ENCODE measurements around the gene HMGN5.
A peak's percentile ranks its signal among the peaks of the same experiment; 100 is the strongest.

HMGN5 gene, protein sequence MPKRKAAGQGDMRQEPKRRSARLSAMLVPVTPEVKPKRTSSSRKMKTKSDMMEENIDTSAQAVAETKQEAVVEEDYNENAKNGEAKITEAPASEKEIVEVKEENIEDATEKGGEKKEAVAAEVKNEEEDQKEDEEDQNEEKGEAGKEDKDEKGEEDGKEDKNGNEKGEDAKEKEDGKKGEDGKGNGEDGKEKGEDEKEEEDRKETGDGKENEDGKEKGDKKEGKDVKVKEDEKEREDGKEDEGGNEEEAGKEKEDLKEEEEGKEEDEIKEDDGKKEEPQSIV

DNA sequence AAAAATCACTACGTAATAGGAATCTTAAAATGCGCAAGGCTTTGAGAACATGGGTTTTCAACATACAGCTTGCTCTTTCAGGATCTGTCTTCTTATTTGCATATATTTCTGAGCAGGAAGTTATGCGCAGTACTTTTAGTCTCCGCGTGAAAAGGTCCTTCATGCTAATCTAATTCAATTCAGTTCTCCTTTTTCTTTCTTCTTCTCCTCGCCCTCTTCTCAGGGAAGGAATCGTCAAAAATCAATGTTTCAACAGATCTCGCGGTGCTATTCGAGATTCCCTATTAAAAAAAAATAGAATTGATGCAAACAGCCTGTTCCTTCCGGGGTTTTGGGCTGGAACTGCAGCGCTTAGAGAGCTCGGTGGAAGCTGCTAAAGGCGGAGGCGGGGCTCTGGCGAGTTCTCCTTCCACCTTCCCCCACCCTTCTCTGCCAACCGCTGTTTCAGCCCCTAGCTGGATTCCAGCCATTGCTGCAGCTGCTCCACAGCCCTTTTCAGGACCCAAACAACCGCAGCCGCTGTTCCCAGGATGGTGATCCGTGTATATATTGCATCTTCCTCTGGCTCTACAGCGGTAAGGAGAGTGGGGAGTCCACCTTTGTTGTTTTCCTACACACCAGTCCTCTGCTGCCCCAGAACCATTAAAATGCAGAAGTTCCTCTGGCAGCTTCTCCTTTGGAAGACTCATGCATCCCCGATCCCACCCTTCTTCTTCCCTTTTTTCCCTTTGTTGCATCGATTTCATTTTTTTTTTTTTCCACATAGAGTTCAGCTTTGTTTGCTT lies at the start of gene HMGN5, which contains the start of gene SH3BGRL:
Gene HMGN5 (minus strand): TSS at position 243 of the 785 bp plus-strand sequence. CDS start 80,364 bp downstream, outside the sequence.
Gene SH3BGRL (plus strand): TSS at position 432 of the 785 bp plus-strand sequence. CDS start 99 bp downstream, at position 531.
- Mint-ChIP-seq H3K27me3 (no peaks in the 10 kb centered on the region), H3K27ac (peak within 1 kb of the TSS; percentile 92 to 99), H3K4me3 (peak within 1 kb of the TSS; percentile 93 to 98), H3K4me1 (peaks cover 27% of the 10 kb centered on the region), H3K9me3 (no peaks in the 10 kb centered on the region)
- DNase-seq = peak; percentile 51 to 65
- peak; percentile 99 for ATAC-seq

- no peaks in the 10 kb centered on the region for H3K4me1 Mint-ChIP-seq
- H3K4me3 Mint-ChIP-seq = no peak overlapping the region
- peaks cover 2 to 8% of the 10 kb centered on the region in 2 donors for H3K9me3 Mint-ChIP-seq
- no peak overlapping the region for H3K27ac Mint-ChIP-seq
- DNase-seq (no peak), ATAC-seq (no peak)
- no peaks in the 10 kb centered on the region for H3K27me3 Mint-ChIP-seq
Observed at GRCh38 chrX:81241753-81242152, 40.0 kb upstream of the HMGN5 start.

DNA sequence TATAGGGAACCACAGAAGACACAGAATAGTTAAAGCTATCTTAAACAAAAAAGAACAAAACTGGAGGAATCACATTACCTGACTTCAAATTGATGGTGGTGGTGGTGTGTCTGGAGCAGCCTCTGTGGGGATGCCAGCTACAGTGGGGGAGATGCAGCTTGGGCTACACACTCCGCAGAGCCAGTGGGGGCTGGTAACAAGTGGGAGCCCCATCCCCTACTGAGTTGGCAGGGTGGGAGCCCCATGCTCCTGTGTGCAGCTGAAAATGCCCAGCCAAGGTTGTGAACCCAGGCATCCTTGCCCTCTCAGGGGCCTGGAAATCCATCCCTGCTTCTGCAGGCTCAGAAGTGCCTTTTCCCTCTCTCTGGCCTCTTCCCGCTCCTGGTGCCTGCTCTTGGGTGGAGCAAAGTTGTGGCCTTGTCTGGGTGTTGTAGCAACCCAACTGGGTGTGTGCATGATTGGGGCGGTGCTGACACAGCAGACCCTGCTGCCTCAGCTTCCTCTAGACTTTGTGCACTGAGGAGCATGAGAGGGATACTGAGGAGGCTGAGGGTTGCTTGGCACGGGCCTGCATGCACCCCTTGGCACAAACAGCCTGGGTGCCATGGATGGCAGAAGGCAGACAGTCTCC lies 39.1 kb upstream of the HMGN5 start:
- H3K4me1 Mint-ChIP-seq = no peaks in the 10 kb centered on the region
- H3K9me3 Mint-ChIP-seq = peaks cover 3 to 8% of the 10 kb centered on the region in 2 donors
- DNase-seq (no peak), ATAC-seq (no peak)
- no peak overlapping the region for H3K4me3 Mint-ChIP-seq
- H3K27me3 Mint-ChIP-seq = no peaks in the 10 kb centered on the region
- H3K27ac Mint-ChIP-seq = no peak overlapping the region

GRCh38 chrX:81238166-81238565 lies 36.5 kb upstream of the HMGN5 start:
- Mint-ChIP-seq H3K27me3 (no peaks in the 10 kb centered on the region), H3K9me3 (peaks cover 3 to 8% of the 10 kb centered on the region in 2 donors), H3K27ac (no peak overlapping the region), H3K4me1 (no peaks in the 10 kb centered on the region), H3K4me3 (no peak overlapping the region)
- DNase-seq (no peak), ATAC-seq (no peak)

DNA sequence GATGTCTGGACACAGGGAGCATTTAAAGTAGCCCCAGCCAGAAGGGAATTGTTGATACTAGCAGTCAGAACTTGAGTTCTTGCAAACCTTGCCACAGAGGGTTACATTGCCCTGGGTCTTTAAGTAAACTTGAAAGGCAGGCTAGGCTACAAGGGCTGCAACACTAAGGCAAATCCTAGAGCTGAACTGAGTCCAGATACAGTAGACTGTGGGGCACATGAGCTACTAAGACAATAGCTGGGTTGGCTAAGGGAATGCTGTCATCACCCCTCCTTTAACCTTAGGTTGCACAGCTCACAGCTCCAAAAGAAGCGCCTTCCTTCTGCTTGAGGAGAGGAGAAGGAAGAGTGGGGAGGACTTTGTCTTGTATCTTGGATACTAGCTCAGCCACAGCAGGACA lies 35.8 kb upstream of the HMGN5 start:
- Mint-ChIP-seq H3K9me3 (peaks cover 3 to 8% of the 10 kb centered on the region in 2 donors), H3K4me1 (peaks cover 2% of the 10 kb centered on the region), H3K27ac (no peak overlapping the region), H3K4me3 (no peak overlapping the region), H3K27me3 (no peaks in the 10 kb centered on the region)
- no peak for ATAC-seq
- no peak for DNase-seq

GRCh38 chrX:81232218-81232617 lies 30.5 kb upstream of the HMGN5 start:
- H3K9me3 Mint-ChIP-seq = peaks cover 0 to 3% of the 10 kb centered on the region in 2 donors
- H3K27me3 Mint-ChIP-seq = no peaks in the 10 kb centered on the region
- H3K4me1 Mint-ChIP-seq = peaks cover 4% of the 10 kb centered on the region
- no peak overlapping the region for H3K27ac Mint-ChIP-seq
- DNase-seq (no peak), ATAC-seq (no peak)
- H3K4me3 Mint-ChIP-seq = no peak overlapping the region

DNA sequence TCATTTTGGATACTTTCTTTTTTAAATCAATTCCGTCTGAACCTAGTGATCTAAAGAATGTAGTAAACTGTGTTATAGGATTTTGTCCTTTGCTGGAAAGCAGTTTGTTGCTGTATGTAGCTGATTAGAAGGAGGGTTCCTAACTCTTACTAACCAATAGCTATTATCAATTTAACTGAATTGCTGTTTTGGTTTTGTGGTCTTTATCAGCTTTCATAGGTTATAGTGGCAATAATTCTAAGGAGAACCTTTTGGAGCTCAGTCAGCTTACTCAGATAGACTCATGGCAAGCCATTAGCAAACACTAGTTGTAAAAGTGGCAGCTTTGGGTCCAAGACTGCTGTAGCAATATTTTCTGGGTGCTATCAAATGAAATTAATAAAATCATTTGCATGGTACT lies 29.8 kb upstream of the HMGN5 start:
- ATAC-seq (no peak), DNase-seq (no peak)
- Mint-ChIP-seq H3K4me1 (peaks cover 4% of the 10 kb centered on the region), H3K9me3 (no peaks in the 10 kb centered on the region), H3K4me3 (no peak overlapping the region), H3K27ac (no peak overlapping the region), H3K27me3 (no peaks in the 10 kb centered on the region)

GRCh38 chrX:81229901-81230300 lies 28.2 kb upstream of the HMGN5 start:
- ATAC-seq = no peak
- Mint-ChIP-seq H3K27me3 (no peaks in the 10 kb centered on the region), H3K27ac (no peak overlapping the region), H3K4me1 (peaks cover 4% of the 10 kb centered on the region), H3K9me3 (no peaks in the 10 kb centered on the region), H3K4me3 (no peak overlapping the region)
- DNase-seq = no peak

GRCh38 chrX:81229229-81229628 lies 27.5 kb upstream of the HMGN5 start:
- Mint-ChIP-seq H3K27ac (peak overlapping the region in 1 of 2 donors; percentile 72), H3K27me3 (no peaks in the 10 kb centered on the region), H3K9me3 (no peaks in the 10 kb centered on the region), H3K4me1 (peaks cover 4% of the 10 kb centered on the region), H3K4me3 (no peak overlapping the region)
- ATAC-seq (no peak), DNase-seq (no peak)

GRCh38 chrX:81215685-81216084 lies 14.0 kb upstream of the HMGN5 start:
- no peak overlapping the region for H3K4me3 Mint-ChIP-seq
- no peak for ATAC-seq
- H3K9me3 Mint-ChIP-seq = no peaks in the 10 kb centered on the region
- H3K27me3 Mint-ChIP-seq = no peaks in the 10 kb centered on the region
- no peak overlapping the region for H3K27ac Mint-ChIP-seq
- DNase-seq = no peak
- H3K4me1 Mint-ChIP-seq = peaks cover 25% of the 10 kb centered on the region

- no peak overlapping the region for H3K4me3 Mint-ChIP-seq
- DNase-seq = no peak
- H3K4me1 Mint-ChIP-seq = peaks cover 21% of the 10 kb centered on the region
- H3K9me3 Mint-ChIP-seq = no peaks in the 10 kb centered on the region
- H3K27ac Mint-ChIP-seq = no peak overlapping the region
- ATAC-seq = no peak
- H3K27me3 Mint-ChIP-seq = no peaks in the 10 kb centered on the region
Observed at GRCh38 chrX:81208916-81209315, 7.2 kb upstream of the HMGN5 start.

- H3K4me1 Mint-ChIP-seq = peaks cover 18% of the 10 kb centered on the region
- no peaks in the 10 kb centered on the region for H3K9me3 Mint-ChIP-seq
- ATAC-seq = no peak
- H3K4me3 Mint-ChIP-seq = no peak overlapping the region
- no peak overlapping the region for H3K27ac Mint-ChIP-seq
- DNase-seq = no peak
- H3K27me3 Mint-ChIP-seq = no peaks in the 10 kb centered on the region
Observed at GRCh38 chrX:81206476-81206875, 4.8 kb upstream of the HMGN5 start.

- DNase-seq = no peak
- Mint-ChIP-seq H3K9me3 (no peaks in the 10 kb centered on the region), H3K4me3 (no peak overlapping the region), H3K4me1 (peaks cover 27% of the 10 kb centered on the region), H3K27me3 (no peaks in the 10 kb centered on the region), H3K27ac (no peak overlapping the region)
- no peak for ATAC-seq
Observed at GRCh38 chrX:81205551-81205950, 3.8 kb upstream of the HMGN5 start.

- no peak for ATAC-seq
Observed at GRCh38 chrX:81202943-81203342, 1.2 kb upstream of the HMGN5 start.

DNA sequence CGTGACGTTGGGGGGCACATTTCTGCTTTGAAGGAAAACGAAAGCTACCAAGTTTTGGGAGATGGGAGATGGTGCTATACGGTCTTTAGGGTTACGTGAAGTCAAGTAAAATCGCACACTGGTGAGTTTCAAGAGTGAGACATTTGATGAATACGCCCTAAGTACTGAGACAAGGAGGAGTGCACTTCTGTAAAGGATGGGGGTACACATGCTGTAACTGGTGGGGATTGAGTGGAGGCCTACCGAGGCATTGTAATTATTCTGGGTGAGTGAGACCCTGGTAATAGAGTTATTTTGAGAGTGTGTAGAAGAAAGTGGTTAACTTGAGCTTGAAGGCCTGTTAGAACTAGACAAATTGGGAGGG lies 725 bp upstream of the HMGN5 start:
- peak overlapping the region; percentile 93 to 98 for H3K4me3 Mint-ChIP-seq
- no peaks in the 10 kb centered on the region for H3K27me3 Mint-ChIP-seq
- peaks cover 27% of the 10 kb centered on the region for H3K4me1 Mint-ChIP-seq
- ATAC-seq (peak; percentile 43), DNase-seq (no peak)
- peak overlapping the region; percentile 92 to 99 for H3K27ac Mint-ChIP-seq
- H3K9me3 Mint-ChIP-seq = no peaks in the 10 kb centered on the region

More at GRCh38 chrX:81202943-81203342, 1.2 kb upstream of the HMGN5 start:
- DNase-seq = no peak
- Mint-ChIP-seq H3K4me1 (peaks cover 27% of the 10 kb centered on the region), H3K9me3 (no peaks in the 10 kb centered on the region), H3K27me3 (no peaks in the 10 kb centered on the region), H3K4me3 (peak overlapping the region; percentile 93 to 98), H3K27ac (peak overlapping the region; percentile 63 to 99)

DNA sequence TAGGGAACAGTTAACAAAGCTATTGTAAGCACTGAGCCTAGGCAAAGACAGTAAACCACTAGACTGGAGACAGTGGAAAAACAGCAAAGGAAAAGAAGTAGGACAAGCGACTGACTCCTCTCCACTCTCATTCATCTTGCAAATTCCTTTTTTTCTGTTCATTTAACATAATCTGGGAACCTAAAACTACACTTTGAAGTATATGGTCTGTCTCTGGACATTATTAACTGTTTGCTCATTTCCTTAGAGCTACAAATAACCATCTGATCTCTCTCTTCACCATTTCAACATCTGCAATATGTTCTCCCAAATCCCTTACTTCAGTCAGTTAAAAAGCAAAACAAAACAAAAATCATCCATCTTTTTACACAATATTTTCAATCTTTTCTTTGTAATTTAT lies 642 bp downstream of the HMGN5 start:
- Mint-ChIP-seq H3K4me3 (peak overlapping the region; percentile 93 to 98), H3K27me3 (no peaks in the 10 kb centered on the region), H3K9me3 (no peaks in the 10 kb centered on the region), H3K27ac (peak overlapping the region; percentile 34 to 99), H3K4me1 (peaks cover 20% of the 10 kb centered on the region)
- no peak for DNase-seq
- ATAC-seq = no peak

All from stimulated activated naive CD8-positive, alpha-beta T cell treated with anti-CD3 and anti-CD28 coated beads, Interleukin-15, amount 100 ng/mL, for 72 hours (primary cell).